Measurements from ENCODE around the gene SMAD6.

DNA sequence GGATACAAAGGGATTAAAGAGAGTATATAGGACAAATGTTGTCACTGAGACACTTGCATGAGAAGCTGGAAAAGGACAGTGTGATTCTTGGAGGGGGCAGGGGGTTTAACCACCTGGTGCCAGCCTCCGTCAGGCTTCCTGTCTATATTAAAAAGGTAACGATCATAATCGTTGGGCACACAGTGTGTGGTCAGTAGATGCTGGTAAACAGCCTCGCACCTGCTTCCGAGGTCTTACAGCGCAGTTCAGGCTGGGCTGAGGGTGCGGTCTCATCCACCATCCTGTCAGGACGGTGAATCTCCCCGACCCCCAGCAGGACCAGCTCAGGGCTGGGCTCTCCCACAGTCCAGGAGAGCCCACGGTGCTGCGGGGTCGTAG is 47.7 kb upstream of the SMAD6 start:
- no peak for TF ChIP-seq CTCF (IDR thresholded peaks at IDR 0.05)
- TF ChIP-seq POLR2A (IDR thresholded peaks at IDR 0.05), result no peak
